HG02678 (cell line): ENCODE results near the gene TAF10.

ENCODE experiments used
- ATAC-seq: cut with Tn5 transposase; IDR thresholded peaks from one replicate; pipeline ENCODE4 v1.9.1; 2021; ENCODE audit warnings: mild to moderate bottlenecking, moderate library complexity; ENCODE audit not compliant: unreplicated experiment

TAF10 gene

DNA sequence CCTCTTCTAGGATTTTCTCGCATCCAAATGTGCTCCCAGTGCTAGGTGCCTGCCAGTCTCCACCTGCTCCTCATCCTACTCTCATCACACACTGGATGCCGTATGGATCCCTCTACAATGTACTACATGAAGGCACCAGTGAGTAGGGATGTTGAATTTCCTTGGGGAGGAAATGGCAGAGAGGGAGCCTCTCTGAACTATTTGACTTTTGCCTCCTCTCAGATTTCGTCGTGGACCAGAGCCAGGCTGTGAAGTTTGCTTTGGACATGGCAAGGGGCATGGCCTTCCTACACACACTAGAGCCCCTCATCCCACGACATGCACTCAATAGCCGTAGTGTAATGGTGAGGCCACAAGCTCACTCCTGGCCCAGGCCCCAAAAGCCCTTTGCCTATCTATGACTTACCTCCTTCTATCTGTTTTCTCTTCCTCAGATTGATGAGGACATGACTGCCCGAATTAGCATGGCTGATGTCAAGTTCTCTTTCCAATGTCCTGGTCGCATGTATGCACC lies 2.5 kb downstream of the TAF10 start:
- ATAC-seq = no peak

DNA sequence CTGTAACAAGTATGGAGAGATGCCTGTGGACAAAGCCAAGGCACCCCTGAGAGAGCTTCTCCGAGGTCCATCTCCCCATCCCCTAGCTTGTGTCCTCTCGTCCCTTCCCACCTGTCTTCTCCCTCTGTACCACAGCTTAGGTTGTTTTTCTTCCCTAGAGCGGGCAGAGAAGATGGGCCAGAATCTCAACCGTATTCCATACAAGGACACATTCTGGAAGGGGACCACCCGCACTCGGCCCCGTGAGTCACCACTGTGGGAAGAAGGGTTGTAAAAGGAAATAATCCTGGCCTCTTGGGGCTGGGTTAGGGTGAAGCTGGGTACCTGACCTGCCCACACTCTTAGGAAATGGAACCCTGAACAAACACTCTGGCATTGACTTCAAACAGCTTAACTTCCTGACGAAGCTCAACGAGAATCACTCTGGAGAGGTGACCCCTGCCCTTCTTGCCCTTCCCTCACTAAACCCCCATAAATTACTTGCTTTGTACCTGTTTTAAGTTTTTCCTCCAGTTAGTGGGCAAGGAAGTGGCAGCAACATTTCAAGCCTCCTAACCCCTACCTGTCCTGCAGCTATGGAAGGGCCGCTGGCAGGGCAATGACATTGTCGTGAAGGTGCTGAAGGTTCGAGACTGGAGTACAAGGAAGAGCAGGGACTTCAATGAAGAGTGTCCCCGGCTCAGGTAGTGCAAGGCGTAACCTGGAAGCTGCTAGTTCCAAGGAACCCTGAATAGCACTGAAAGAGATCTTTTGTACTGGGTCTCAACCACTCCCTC lies 3.1 kb downstream of the TAF10 start:
- no peak for ATAC-seq

DNA sequence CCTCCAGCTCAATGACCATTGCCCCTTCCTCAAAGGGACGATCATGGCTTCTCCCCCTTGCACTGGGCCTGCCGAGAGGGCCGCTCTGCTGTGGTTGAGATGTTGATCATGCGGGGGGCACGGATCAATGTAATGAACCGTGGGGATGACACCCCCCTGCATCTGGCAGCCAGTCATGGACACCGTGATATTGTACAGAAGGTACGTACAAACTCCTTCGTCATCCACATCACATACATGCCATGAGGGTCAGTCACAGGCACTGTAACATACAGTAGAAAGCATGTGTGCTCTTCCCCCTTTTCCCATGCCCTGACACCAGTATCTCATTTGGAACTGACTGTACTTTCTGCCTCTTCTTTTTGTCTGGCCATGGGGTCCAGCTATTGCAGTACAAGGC lies 4.0 kb downstream of the TAF10 start:
- ATAC-seq = no peak

DNA sequence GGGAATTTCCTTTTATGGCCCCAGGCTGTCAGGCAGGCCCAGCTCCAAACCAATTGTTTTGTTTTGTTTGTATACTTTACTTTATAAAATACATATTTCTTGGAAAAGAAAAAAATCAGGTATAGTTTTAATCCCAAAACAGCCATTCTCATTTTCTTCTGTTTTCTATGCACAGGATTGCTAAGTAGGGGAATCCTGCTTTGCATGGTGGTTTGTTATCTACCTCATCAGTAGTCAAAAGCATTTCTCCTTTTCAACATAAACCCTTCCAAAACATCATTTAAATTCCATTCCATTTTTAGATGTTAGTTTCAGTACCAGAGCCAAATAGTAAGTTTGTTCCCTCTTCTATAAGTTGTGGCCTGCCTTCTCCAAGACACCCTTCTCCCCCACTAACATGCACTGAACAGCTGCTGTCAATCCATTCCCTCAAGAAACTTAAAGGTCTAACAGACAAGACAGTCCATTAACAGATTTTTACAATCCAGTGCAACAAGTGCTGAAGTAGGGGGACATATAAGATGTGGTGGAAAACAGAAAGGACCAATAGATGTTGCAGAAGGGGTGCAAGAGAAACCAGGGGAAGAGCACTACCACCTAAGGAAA lies 4.7 kb downstream of the TAF10 start:
- no peak for ATAC-seq

DNA sequence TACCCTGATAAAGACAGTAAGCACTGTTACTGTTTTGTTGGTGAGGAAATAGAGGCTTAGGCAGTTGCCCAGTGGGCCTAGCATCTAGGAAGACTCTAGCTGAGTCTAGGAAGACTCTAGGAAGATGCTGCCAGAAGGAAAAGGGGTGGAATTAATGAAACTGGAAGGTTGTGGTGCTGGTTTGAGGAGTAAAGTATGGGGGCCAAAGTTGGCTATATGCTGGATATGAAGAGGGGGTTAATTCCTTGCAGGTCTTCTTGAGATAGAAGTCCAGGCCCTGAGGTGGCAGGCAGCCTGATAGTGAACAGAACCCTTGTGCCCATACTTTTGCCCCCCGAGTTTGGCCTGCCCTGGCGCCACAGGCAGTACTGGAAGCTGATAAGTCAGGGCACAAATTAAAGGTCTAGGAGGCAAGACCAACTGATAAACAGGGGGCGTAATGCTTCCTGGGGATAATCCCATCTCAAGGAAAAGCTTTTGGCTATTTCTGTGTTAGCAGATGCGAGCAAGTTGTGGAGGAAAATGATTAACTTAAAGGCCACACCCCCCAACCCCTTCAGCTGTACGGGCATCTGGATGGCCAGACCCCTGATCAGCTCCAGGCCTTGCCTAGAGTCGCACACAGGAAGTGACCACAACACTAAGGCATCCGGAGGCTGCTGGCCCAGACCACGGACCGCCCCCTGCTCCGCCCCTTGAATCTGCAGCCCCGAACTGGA lies 5.4 kb downstream of the TAF10 start:
- ATAC-seq = peak; percentile 47

- no peak for ATAC-seq
Measured at GRCh38 chr11:6604790-6605189, 7.2 kb downstream of the TAF10 start.

- peak; percentile 34 for ATAC-seq
Measured at GRCh38 chr11:6604081-6604626, 7.9 kb downstream of the TAF10 start.

GRCh38 chr11:6603287-6604080 lies 8.5 kb downstream of the TAF10 start, which contains the start of the genes ILK and RRP8:
TSS of gene ILK (plus strand) at chr11:6603774. CDS start at chr11:6604272, 498 bp downstream.
TSS of gene RRP8 (minus strand) at chr11:6603616. CDS start at chr11:6603502, 114 bp downstream.
- ATAC-seq = peak; percentile 82

DNA sequence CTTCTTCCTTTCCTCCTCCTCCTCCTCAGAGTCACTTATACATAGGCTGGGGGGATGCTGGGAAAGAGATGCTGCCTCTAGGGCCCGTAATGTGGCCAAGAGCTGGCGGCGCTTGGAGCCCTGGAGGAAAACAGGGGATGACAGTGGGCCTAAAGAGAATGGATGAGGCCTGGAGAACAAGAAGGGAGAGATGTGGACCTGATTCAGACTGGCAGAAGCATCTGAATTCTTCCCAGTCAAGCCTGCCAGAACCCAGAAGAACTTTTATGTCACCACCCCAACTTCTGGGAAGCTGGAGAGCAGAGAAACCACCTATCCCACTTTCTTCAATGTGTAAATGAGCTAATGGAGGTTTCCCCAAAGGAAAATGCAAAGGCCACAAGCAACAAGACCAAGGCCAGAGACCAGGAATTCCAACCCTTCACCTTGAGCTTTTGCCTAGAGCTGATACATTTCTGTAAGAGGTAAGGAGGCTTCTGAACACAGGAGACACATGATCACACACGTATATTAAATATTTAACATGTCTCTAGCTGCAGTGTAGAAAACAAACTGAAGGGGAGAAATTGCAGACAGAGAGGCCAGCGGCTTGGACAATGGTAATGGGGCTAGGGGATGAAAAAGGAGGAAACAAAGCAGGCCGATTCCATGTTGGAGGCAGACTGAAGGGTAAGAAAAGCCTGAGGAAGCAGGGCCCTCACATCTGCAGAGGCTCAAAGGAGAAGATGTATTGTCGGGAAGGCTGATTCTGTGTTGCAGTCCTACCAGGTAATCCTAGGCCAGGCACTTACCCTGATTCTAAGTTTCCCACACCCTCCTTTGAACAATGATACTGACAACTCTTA lies 9.7 kb downstream of the TAF10 start:
- ATAC-seq = no peak

- no peak for ATAC-seq
Measured at GRCh38 chr11:6601041-6601461, 11.0 kb downstream of the TAF10 start.

- ATAC-seq = no peak
Measured at GRCh38 chr11:6599881-6600390, 12.1 kb downstream of the TAF10 start.

GRCh38 chr11:6599449-6599848 lies 12.6 kb downstream of the TAF10 start:
- ATAC-seq = no peak

DNA sequence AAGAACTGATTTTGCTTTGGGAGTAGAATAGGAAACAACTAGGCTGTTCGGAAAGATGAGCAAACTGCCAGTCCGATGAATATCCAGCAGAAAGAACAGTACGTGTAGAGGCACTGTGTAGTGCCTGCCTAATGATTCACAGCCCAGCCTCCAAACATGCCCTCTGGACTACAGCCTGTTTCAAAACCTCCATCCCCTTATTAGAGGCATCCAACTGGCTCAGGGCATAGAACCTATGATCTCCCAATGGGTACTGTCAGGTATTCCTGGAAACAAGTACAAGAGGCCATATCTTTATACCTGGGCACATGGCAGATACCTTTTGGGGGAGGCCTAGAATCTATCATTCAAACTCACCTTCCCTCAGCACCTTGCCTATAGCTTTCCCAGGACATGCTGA lies 13.5 kb downstream of the TAF10 start:
- no peak for ATAC-seq

DNA sequence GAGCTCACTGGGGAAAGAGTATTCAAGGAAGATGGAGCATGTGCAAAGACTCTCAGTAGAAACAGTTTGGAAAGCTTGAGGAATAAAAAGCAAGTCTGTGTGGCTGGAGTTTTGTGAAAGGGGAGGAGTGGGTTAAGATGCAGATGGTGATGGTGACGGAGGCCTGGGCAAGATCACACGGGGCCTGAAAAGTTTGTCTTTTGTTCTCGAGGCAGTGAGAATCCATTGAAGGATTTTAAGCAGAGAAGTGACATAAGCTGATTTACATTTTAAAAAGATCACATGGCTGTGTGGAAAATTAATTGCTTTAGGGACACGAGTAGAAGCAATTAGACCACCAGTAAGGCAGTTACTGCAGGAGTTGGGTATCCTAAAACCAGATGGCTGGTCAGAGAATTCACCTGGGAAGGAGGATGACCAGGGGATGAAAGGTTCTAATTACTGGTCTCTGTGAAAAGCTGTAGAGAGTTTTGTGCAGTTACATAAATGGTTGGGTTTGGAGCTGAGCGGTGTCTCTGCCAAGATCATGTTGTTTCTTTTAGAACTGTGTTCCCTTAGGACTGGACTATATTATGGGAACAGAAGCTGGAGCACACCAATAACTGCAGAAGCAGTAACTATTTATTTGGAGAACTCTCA lies 15.7 kb downstream of the TAF10 start:
- no peak for ATAC-seq

- ATAC-seq = no peak
Measured at GRCh38 chr11:6594142-6594768, 17.8 kb downstream of the TAF10 start.

- ATAC-seq = no peak
Measured at GRCh38 chr11:6588018-6588417, 24.0 kb downstream of the TAF10 start.

DNA sequence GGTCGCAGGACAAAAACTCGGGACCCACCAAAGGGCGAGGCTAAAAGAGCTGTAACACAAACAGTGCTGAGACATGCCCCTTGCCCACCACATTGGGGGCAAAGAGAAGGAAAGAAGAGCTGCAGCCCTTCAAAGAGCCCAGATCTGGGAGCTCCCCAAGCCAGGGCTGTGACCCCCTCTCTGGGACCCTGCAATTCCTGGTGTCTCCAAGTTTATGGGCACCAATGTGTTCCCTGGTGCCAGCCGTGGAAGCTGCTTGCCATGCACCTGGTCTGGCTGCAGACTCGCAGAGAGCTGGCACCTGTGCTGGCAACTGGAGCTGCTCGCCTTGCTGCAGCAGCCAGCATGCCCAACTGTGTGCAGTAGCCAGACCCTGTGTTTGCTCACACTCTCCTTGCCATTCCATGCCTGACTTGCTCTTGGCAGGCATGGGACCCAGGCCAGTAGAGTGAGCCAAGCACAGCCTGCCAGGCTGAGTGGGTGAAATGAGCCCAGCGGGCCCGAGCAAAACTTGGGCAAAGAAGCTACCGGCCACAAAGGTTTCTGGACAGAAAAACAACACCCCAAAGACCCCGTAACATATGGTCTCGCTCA lies 24.6 kb downstream of the TAF10 start:
- ATAC-seq = no peak
